ENCODE data around the gene DHRSX.

Gene DHRSX

GRCh38 chrX:2500803-2501558 is at the start of gene DHRSX, which contains the start of gene ZBED1:
DHRSX (minus strand) TSS chrX:2500976; CDS start chrX:2500925, 51 bp downstream.
ZBED1 (minus strand) TSS chrX:2500976; CDS start chrX:2490719, 10,257 bp downstream.
- no peaks in the 10 kb centered on the region for H3K27me3 ChIP-seq
- no peaks in the 10 kb centered on the region for H3K9me3 ChIP-seq
- no peaks in the 10 kb centered on the region for H3K36me3 ChIP-seq
- peaks cover 30 to 31% of the 10 kb centered on the region in 2 experiments for H3K4me1 ChIP-seq (ENCODE audit: control insufficient read depth in 1 of 2, insufficient read depth in 1 of 2, low read depth in 1 of 2, low read length in 1 of 2)
- H3K27ac ChIP-seq = peak within 1 kb of the TSS; percentile 92
- peak within 1 kb of the TSS; percentile 80 to 89 for H3K4me3 ChIP-seq (ENCODE audit: low read depth in 1 of 2, low read length in 1 of 2)
- no peak for TF ChIP-seq CTCF (IDR thresholded peaks at IDR 0.05)

- no peaks in the 10 kb centered on the region for H3K36me3 ChIP-seq
- no peak for TF ChIP-seq CTCF (IDR thresholded peaks at IDR 0.05)
- no peak overlapping the region for H3K27ac ChIP-seq
- H3K4me3 ChIP-seq (ENCODE audit: low read depth in 1 of 2, low read length in 1 of 2) = no peak overlapping the region
- H3K9me3 ChIP-seq = no peaks in the 10 kb centered on the region
- H3K4me1 ChIP-seq (ENCODE audit: control insufficient read depth in 1 of 2, insufficient read depth in 1 of 2, low read depth in 1 of 2, low read length in 1 of 2) = no peaks in the 10 kb centered on the region
- peaks cover 11% of the 10 kb centered on the region for H3K27me3 ChIP-seq
Observed at GRCh38 chrX:2549876-2550275, 49.1 kb upstream of the DHRSX start.

DNA sequence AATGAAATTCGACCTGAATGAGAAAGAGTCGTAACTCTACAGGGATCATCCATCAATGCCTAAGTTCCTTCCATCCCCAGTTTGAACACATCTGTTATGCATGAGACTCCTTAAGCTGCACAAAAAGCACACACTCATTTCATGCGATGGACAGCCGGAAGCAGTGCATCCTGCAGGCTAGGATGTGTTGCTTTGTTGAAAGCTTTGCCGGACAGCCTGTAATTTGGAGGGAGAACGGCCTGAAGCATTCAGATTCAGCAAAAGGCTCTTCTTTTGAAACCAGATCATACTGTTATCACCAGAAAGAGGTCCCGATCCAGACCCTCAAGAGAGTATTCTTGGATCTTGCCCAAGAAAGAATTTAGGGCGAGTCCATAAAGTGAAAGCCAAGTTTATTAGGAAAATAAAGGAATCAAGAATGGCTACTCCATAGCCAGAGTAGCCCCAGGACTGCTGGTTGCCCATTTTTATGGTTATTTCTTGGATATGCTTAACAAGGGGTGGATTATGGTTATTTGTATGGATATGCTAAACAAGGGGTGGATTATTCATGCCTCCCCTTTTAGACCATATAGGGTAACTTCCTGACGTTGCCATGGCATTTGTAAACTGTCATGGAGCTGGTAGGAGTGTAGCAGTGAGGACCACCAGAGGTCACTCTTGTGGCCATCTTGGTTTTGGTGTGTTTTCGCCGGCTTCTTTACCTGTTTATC is 48.1 kb upstream of the DHRSX start:
- Histone ChIP-seq H3K27me3 (peaks cover 11% of the 10 kb centered on the region), H3K36me3 (no peaks in the 10 kb centered on the region), H3K27ac (no peak overlapping the region), H3K4me3 (ENCODE audit: low read depth in 1 of 2, low read length in 1 of 2) (no peak overlapping the region), H3K4me1 (ENCODE audit: control insufficient read depth in 1 of 2, insufficient read depth in 1 of 2, low read depth in 1 of 2, low read length in 1 of 2) (no peaks in the 10 kb centered on the region), H3K9me3 (no peaks in the 10 kb centered on the region)
- no peak for TF ChIP-seq CTCF (IDR thresholded peaks at IDR 0.05)

- Histone ChIP-seq H3K4me1 (ENCODE audit: control insufficient read depth in 1 of 2, insufficient read depth in 1 of 2, low read depth in 1 of 2, low read length in 1 of 2) (no peaks in the 10 kb centered on the region), H3K27ac (no peak overlapping the region), H3K27me3 (peaks cover 2% of the 10 kb centered on the region), H3K4me3 (ENCODE audit: low read depth in 1 of 2, low read length in 1 of 2) (no peak overlapping the region), H3K36me3 (no peaks in the 10 kb centered on the region), H3K9me3 (no peaks in the 10 kb centered on the region)
- no peak for TF ChIP-seq CTCF (IDR thresholded peaks at IDR 0.05)
Observed at GRCh38 chrX:2547736-2548135, 47.0 kb upstream of the DHRSX start.

GRCh38 chrX:2546496-2546895 is 45.7 kb upstream of the DHRSX start:
- TF ChIP-seq CTCF (IDR thresholded peaks at IDR 0.05) = no peak
- Histone ChIP-seq H3K27me3 (no peaks in the 10 kb centered on the region), H3K4me3 (ENCODE audit: low read depth in 1 of 2, low read length in 1 of 2) (no peak overlapping the region), H3K9me3 (no peaks in the 10 kb centered on the region), H3K4me1 (ENCODE audit: control insufficient read depth in 1 of 2, insufficient read depth in 1 of 2, low read depth in 1 of 2, low read length in 1 of 2) (no peaks in the 10 kb centered on the region), H3K36me3 (no peaks in the 10 kb centered on the region), H3K27ac (no peak overlapping the region)
